HEK293T (cell line): ENCODE data around the gene COA1.

ENCODE experiments used
- CTCF ChIA-PET: fragments of 350-600 bp; formaldehyde crosslinking; extraction: SDS; loops from one replicate; lab custom pipeline; 2021; ENCODE audit warnings: antibody characterized with exemption, inconsistent platforms; lab: Yijun Ruan, JAX
- POLR2A ChIA-PET: fragments of 350-600 bp; formaldehyde crosslinking; extraction: SDS; loops from one replicate; lab custom pipeline; 2020; ENCODE audit warnings: antibody characterized with exemption, inconsistent platforms; lab: Yijun Ruan, JAX
- DNase-seq: peaks from one replicate; pipeline ENCODE4 v3.0.0; 2012; ENCODE audit warnings: mixed read lengths; ENCODE audit errors: extremely low spot score
- ARNT ChIP-seq: fragments of 450-650 bp; IDR thresholded peaks from 2 replicates; pipeline ENCODE4 v1.6.1; 2017; ENCODE audit warnings: mild to moderate bottlenecking
- BHLHE40 ChIP-seq: fragments of 450-650 bp; IDR thresholded peaks from 2 replicates; pipeline ENCODE4 v1.6.1; 2016; ENCODE audit warnings: mild to moderate bottlenecking, moderate library complexity, borderline replicate concordance
- CTBP1 ChIP-seq: fragments of 450-650 bp; IDR thresholded peaks from 2 replicates; pipeline ENCODE4 v1.6.1; 2016; ENCODE audit warnings: borderline replicate concordance
- ELF4 ChIP-seq: fragments of 450-650 bp; IDR thresholded peaks from 2 replicates; pipeline ENCODE4 v1.6.1; 2017; ENCODE audit warnings: antibody characterized with exemption
- FOXA1 ChIP-seq: fragments of 450-650 bp; IDR thresholded peaks from 2 replicates; pipeline ENCODE4 v1.6.1; 2016; ENCODE audit warnings: mild to moderate bottlenecking
- FOXK2 ChIP-seq: fragments of 450-650 bp; IDR thresholded peaks from 2 replicates; pipeline ENCODE4 v1.6.1; 2016; ENCODE audit warnings: mild to moderate bottlenecking
- FOXM1 ChIP-seq: fragments of 450-650 bp; IDR thresholded peaks from 2 replicates; pipeline ENCODE4 v1.6.1; 2017; ENCODE audit warnings: mild to moderate bottlenecking, borderline replicate concordance
- HDGF ChIP-seq: fragments of 450-650 bp; IDR thresholded peaks from 2 replicates; pipeline ENCODE4 v1.6.1; 2017; ENCODE audit warnings: antibody characterized with exemption, borderline replicate concordance
- L3MBTL2 ChIP-seq: fragments of 450-650 bp; conservative IDR thresholded peaks from 2 replicates; pipeline ENCODE4 v1.6.1; 2016; ENCODE audit warnings: mild to moderate bottlenecking
- LEF1 ChIP-seq: fragments of 450-650 bp; IDR thresholded peaks from 2 replicates; pipeline ENCODE4 v1.6.1; 2017; ENCODE audit warnings: mild to moderate bottlenecking, borderline replicate concordance
- NFRKB ChIP-seq: fragments of 450-650 bp; IDR thresholded peaks from 2 replicates; pipeline ENCODE4 v1.6.1; 2016; ENCODE audit warnings: mild to moderate bottlenecking, moderate library complexity
- SP1 ChIP-seq: fragments of 450-650 bp; IDR thresholded peaks from 2 replicates; pipeline ENCODE4 v1.6.1; 2017
- SUZ12 ChIP-seq: fragments of 450-650 bp; IDR thresholded peaks from 2 replicates; pipeline ENCODE4 v1.6.1; 2016; ENCODE audit warnings: mild to moderate bottlenecking
- TARDBP ChIP-seq: fragments of 450-650 bp; IDR thresholded peaks from 2 replicates; pipeline ENCODE4 v1.6.1; 2016
- ZNF384 ChIP-seq: fragments of 450-650 bp; IDR thresholded peaks from 2 replicates; pipeline ENCODE4 v1.6.1; 2016
- TF ChIP-seq, protein P1 (sequence below): fragments of 450-650 bp; IDR thresholded peaks from 2 replicates; pipeline ENCODE4 v1.6.1; 2016

The COA1 gene

DNA sequence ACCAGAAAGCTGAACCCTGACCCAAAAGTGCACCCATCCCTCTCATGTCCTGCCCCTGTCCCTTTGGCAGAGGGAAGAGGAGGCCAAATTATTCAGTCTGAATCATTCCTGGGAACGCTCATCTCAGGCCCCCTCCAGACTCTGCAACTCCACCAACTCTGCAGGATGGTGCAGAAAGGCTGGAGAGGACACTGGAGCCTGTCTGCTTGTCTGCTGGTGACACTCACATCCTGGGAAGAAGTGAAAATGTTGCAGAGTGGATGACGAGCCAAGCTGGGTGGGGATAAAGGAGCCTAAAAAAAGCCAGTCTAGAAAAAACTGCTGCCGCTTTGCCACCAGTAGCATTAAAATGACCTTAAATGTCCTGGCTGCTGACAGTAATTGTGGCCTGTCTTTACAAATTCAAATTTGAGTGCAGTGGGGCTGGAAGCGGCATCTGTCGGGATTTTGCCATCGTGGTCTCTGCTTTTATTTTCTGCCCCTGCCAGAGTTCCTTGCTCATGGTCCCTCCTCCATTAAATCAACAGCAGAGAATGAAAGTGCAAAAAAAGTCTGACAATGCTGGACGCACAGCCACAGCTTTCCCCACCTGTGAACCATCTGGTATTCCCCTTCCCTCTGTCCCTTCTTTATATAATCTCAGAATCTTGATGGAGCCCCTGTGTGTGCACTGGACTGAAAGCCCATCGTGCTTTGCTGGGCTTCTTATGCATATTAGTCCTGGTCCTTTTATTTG is 82.6 kb downstream of the COA1 start:
- TF ChIP-seq FOXK2 (no peak), L3MBTL2 (no peak), ARNT (no peak)
- ChIA-PET POLR2A (no interaction called here), CTCF (no interaction called here)
- no peak for DNase-seq

DNA sequence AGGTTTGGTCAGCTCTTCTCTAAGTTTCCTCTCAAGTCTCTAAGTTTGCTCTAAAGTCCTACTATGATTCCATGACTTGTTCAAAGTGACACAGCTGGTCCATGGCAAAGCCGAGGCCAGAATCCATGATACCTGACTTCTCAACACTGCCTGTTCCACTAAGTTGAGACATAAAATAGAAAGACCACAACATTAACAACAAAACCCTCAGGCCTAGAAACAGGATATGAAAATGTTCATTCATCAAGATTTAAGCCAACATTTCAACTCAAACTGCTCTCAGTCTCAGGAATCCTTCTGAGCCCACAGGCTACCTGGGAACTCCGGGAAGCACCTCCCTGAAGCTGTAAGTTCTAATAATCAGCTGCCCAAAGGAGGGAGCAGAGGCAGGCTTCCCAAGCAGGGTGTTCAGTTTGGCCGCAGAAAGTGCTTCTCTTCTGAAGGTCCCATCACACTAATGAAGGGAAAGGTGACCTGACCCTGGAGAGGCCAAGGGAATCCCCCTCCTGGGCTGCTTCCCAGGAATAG is 83.6 kb downstream of the COA1 start:
- CTCF ChIA-PET: interaction anchor here (0.6 kb wide), 1 partner anchor 52 kb away, joined by 3 read pairs; no protein-coding TSS in a partner anchor
- TF ChIP-seq FOXA1 (no peak), ARNT (no peak), SP1 (no peak), FOXK2 (no peak), CTBP1 (no peak), HDGF (no peak), SUZ12 (no peak), LEF1 (no peak), L3MBTL2 (no peak), BHLHE40 (no peak), ELF4 (no peak), TARDBP (no peak), NFRKB (no peak), FOXM1 (no peak), ZNF384 (no peak)
- TF ChIP-seq, protein P1, sequence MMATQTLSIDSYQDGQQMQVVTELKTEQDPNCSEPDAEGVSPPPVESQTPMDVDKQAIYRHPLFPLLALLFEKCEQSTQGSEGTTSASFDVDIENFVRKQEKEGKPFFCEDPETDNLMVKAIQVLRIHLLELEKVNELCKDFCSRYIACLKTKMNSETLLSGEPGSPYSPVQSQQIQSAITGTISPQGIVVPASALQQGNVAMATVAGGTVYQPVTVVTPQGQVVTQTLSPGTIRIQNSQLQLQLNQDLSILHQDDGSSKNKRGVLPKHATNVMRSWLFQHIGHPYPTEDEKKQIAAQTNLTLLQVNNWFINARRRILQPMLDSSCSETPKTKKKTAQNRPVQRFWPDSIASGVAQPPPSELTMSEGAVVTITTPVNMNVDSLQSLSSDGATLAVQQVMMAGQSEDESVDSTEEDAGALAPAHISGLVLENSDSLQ: no peak
- POLR2A ChIA-PET: no interaction called here
- no peak for DNase-seq

DNA sequence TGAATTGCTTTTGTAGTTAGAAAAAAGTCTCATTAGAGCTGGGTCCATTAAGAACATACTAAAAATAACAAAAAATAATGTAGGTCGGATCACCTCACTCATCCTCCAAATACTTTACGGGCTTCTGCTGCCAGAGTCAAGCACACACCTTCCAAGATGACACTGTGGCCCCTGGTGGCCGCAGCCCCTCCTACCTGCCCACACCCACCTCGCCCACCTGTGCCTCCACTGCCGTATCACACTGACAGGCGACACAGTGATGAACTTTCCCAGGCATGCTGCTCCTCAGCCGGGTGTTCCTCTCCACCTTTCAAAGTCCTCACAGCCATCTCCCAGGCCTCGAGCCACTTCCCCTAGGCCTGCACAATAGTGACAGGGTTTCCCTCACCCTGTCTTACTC is 85.5 kb downstream of the COA1 start:
- POLR2A ChIA-PET: no interaction called here
- CTCF ChIA-PET: no interaction called here
- TF ChIP-seq FOXM1 (no peak), SUZ12 (no peak), ZNF384 (no peak), NFRKB (no peak), TARDBP (no peak), L3MBTL2 (no peak), FOXA1 (no peak), HDGF (no peak), BHLHE40 (no peak), LEF1 (no peak), SP1 (no peak), ELF4 (no peak), ARNT (no peak), CTBP1 (no peak), FOXK2 (no peak)
- TF ChIP-seq, protein P1: no peak
- DNase-seq: no peak

DNA sequence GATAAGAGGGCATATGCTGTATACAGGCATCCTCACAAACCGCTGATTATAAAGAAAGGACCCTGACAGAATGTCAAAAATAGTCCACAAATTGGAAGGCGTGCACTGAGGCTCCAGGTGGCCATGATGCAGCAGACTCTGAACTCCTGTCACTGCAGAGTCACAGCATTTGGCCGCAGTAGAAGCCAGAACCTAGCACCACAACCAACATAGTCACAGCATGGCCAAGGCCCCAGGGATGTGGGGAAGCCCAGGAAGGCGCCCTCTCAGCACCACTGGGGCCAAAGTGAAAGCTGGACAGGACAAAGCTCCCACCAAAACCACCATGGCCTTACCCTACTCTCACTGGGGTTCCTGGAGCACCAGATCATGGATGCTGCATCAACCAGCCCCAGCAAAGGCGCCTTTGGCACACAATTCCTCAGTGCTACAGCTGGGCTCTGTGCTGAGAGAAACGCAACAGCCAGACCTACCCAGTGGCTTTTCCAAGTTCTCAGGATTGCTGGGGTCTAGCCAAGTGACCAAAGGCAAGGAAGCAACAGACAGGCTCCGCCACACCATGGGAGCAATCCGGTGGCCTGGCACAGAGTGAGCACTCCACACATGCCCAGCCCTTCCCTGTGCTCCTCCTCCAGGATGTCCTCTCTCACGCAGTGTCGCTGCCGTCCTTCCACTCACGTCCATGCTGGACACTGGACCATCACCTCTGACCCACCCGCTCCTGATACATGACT is 86.3 kb downstream of the COA1 start:
- ChIA-PET POLR2A (no interaction called here), CTCF (no interaction called here)
- no peak for DNase-seq
- TF ChIP-seq FOXA1 (no peak), FOXK2 (no peak)

DNA sequence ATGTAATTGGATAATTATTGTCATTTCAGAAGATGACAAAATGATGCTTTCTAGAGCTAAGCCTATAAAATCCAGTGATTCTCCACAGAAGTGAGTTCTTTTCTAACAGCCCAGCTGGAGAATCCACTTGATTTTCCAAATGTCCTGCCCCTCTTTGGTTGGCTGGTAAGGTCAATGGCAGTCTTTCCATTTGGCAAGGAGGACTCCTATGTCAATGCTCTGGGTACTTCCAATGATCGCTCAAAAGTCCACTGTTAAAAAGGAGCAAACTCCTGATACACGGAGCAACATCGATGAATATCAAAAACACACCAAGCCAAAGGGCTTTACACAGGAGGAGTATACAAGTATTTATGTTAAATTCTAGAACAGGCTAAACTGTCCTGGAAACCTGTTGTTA is 88.6 kb downstream of the COA1 start:
- no peak for DNase-seq
- POLR2A ChIA-PET: no interaction called here
- CTCF ChIA-PET: interaction anchor here (0.6 kb wide), 1 partner anchor 1754 kb away, joined by 3 read pairs; no protein-coding TSS in a partner anchor
- TF ChIP-seq SUZ12 (no peak), LEF1 (no peak)

DNA sequence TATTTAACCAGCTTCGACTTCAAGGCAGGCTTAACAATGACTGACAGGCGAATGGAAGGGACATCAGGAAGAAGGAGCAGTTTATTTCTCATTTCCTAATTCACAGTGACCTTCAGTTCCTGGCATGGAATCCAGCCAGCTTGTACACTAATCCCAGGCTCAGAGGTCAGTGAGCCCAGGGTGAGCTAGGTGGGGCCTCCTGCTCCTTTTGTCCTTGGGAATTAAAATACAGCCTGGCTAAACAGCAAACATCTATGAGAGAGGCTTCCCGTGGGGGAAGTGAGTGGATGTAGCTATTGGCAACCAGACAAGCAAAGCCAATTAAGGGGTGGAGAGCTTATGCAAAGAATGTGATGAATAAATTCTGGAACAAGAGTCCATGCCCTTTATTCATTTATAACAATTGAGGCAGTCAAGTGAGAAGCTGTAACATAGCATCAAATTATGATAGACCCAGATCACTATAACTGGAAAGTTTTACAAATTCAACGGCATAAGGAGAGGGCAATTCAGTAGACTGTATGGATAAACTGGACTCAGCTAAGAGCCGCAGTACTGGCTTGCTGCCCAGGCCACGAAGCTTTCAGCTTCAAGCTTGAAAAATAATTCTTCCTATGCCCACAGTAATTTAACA is 89.3 kb downstream of the COA1 start:
- ChIA-PET CTCF (interaction anchor here (0.6 to 1.2 kb wide), 2 partner anchors 113 to 198 kb away, joined by 3 to 6 read pairs; no protein-coding TSS in a partner anchor), POLR2A (no interaction called here)
- TF ChIP-seq BHLHE40 (no peak), CTBP1 (no peak), FOXK2 (no peak), FOXA1 (no peak), ARNT (no peak), L3MBTL2 (no peak), SP1 (no peak), ELF4 (no peak)
- TF ChIP-seq, protein P1: no peak
- DNase-seq: no peak
